DOHH2 (cell line): ENCODE results near the gene POSTN.

ENCODE experiments used
- H3F3A ChIP-seq: fragments of 200-600 bp; sonication (generic), shearing (Covaris generic); 2 replicates; pipeline ENCODE4 v1.6.0; 2016; ENCODE audit warnings: antibody characterized with exemption, mild to moderate bottlenecking; ENCODE audit not compliant: control insufficient read depth, insufficient read depth
- H3K27ac ChIP-seq: fragments of 200-600 bp; sonication (generic); 2 replicates; pipeline ENCODE4 v1.5.1; 2014; ENCODE audit warnings: low read depth, mild to moderate bottlenecking, low read length, moderate library complexity
- H3K27me3 ChIP-seq: fragments of 200-600 bp; sonication (generic); 2 replicates; pipeline ENCODE4 v1.6.1; 2014; ENCODE audit warnings: mild to moderate bottlenecking, low read length, mixed read lengths; ENCODE audit not compliant: control insufficient read depth
- H3K36me3 ChIP-seq: fragments of 200-600 bp; sonication (generic); 2 replicates; pipeline ENCODE4 v1.6.1; 2014; ENCODE audit warnings: mild to moderate bottlenecking, low read length, moderate library complexity, mixed read lengths; ENCODE audit not compliant: control insufficient read depth
- H3K4me1 ChIP-seq: fragments of 200-600 bp; sonication (generic); 2 replicates; pipeline ENCODE4 v1.6.1; 2014; ENCODE audit warnings: mild to moderate bottlenecking, low read length, mixed read lengths; ENCODE audit not compliant: control insufficient read depth
- H3K4me2 ChIP-seq: fragments of 200-600 bp; sonication (generic); 2 replicates; pipeline ENCODE4 v1.6.0; 2014; ENCODE audit warnings: mild to moderate bottlenecking, low read length, moderate library complexity
- H3K4me3 ChIP-seq: fragments of 200-600 bp; sonication (generic); 2 replicates; pipeline ENCODE4 v1.5.1; 2014; ENCODE audit warnings: mild to moderate bottlenecking, low read length, mixed read lengths
- H3K79me2 ChIP-seq: fragments of 200-600 bp; sonication (generic); 2 replicates; pipeline ENCODE4 v1.6.1; 2014; ENCODE audit warnings: mild to moderate bottlenecking, low read length, mixed read lengths; ENCODE audit not compliant: control insufficient read depth
- H3K9me2 ChIP-seq: fragments of 200-600 bp; sonication (generic); replicated peaks from 2 replicates; pipeline ENCODE4 v1.6.1; 2014; ENCODE audit warnings: mild to moderate bottlenecking, low read length, mixed read lengths; ENCODE audit not compliant: control insufficient read depth
- H3K9me3 ChIP-seq: fragments of 200-600 bp; sonication (generic); 2 replicates; pipeline ENCODE4 v1.6.1; 2014; ENCODE audit warnings: antibody characterized with exemption, low read length, mixed read lengths; ENCODE audit not compliant: control insufficient read depth, insufficient read depth
- H4K20me1 ChIP-seq: fragments of 200-600 bp; sonication (generic); 2 replicates; pipeline ENCODE4 v1.6.0; 2014; ENCODE audit warnings: low read depth, mild to moderate bottlenecking, antibody characterized with exemption, low read length, moderate library complexity; ENCODE audit not compliant: control insufficient read depth, insufficient read depth
- CTCF ChIP-seq: fragments of 200-600 bp; sonication (generic); IDR thresholded peaks from one replicate; pipeline ENCODE4 v1.5.1; 2014; ENCODE audit warnings: antibody characterized with exemption, mild to moderate bottlenecking, low read depth, low read length; ENCODE audit not compliant: poor library complexity, severe bottlenecking
- EZH2phosphoT487 ChIP-seq: fragments of 200-600 bp; sonication (generic); IDR thresholded peaks from 2 replicates; pipeline ENCODE4 v1.6.1; 2017; ENCODE audit warnings: borderline replicate concordance, mild to moderate bottlenecking, antibody characterized with exemption, low read length, moderate library complexity, mixed read lengths

POSTN gene

DNA sequence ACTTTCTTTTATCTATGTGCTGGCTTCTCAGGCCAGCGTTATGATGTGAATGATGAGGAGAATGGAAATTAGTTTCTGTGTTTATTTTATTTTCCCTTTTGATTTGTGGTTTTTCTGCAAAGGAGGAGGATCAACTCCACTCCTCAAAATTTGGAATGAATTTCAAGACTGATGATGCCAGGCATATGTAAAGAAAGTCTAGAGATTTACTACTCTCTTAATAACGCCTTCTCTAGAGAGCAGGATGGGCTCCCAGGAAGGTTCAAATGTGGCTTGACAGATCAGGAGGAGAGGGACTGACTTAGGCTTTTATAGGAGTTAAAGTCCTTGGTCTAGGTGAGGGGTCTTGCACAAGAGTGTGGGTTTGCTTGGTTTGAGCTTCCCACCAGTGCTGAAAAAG, 15.1 kb upstream of the POSTN start:
- no peaks in the 10 kb centered on the region for H3K27me3 ChIP-seq
- no peaks in the 10 kb centered on the region for H3K79me2 ChIP-seq
- TF ChIP-seq CTCF (no peak), EZH2phosphoT487 (no peak)
- H3K4me1 ChIP-seq, result no peaks in the 10 kb centered on the region
- H3K27ac ChIP-seq, result no peak overlapping the region
- H4K20me1 ChIP-seq, result no peaks in the 10 kb centered on the region
- H3K4me2 ChIP-seq, result no peak overlapping the region
- no peaks in the 10 kb centered on the region for H3K9me3 ChIP-seq
- no peaks in the 10 kb centered on the region for H3K36me3 ChIP-seq
- no peaks in the 10 kb centered on the region for H3K9me2 ChIP-seq
- H3F3A ChIP-seq, result no peaks in the 10 kb centered on the region
- H3K4me3 ChIP-seq, result no peak overlapping the region

GRCh38 chr13:37613236-37613635, 14.7 kb upstream of the POSTN start:
- H3K36me3 ChIP-seq, result no peaks in the 10 kb centered on the region
- TF ChIP-seq CTCF, result no peak
- TF ChIP-seq EZH2phosphoT487, result no peak

GRCh38 chr13:37608750-37609339, 10.3 kb upstream of the POSTN start:
- H3K4me2 ChIP-seq, result no peak overlapping the region
- no peaks in the 10 kb centered on the region for H4K20me1 ChIP-seq
- no peaks in the 10 kb centered on the region for H3K36me3 ChIP-seq
- no peaks in the 10 kb centered on the region for H3F3A ChIP-seq
- no peak overlapping the region for H3K27ac ChIP-seq
- no peaks in the 10 kb centered on the region for H3K79me2 ChIP-seq
- H3K9me2 ChIP-seq, result no peaks in the 10 kb centered on the region
- no peaks in the 10 kb centered on the region for H3K9me3 ChIP-seq
- no peaks in the 10 kb centered on the region for H3K27me3 ChIP-seq
- no peaks in the 10 kb centered on the region for H3K4me1 ChIP-seq
- no peak for TF ChIP-seq EZH2phosphoT487
- peak; percentile 21 for TF ChIP-seq CTCF
- no peak overlapping the region for H3K4me3 ChIP-seq

More at GRCh38 chr13:37613236-37613635, 14.7 kb upstream of the POSTN start:
- Histone ChIP-seq H3K4me3 (no peak overlapping the region), H3K4me1 (no peaks in the 10 kb centered on the region), H3K27ac (no peak overlapping the region), H3K4me2 (no peak overlapping the region), H3F3A (no peaks in the 10 kb centered on the region), H3K9me3 (no peaks in the 10 kb centered on the region), H3K79me2 (no peaks in the 10 kb centered on the region), H3K27me3 (no peaks in the 10 kb centered on the region), H4K20me1 (no peaks in the 10 kb centered on the region), H3K9me2 (no peaks in the 10 kb centered on the region)
